CD8-positive, alpha-beta memory T cell (primary cell): ENCODE measurements around the gene ZMYM4. TPM values are rescaled to one million over a fixed set of nuclear protein-coding genes. Genes with fewer than 3 reads are reported as not detected.
"Not testable (repeated sequence)": the region's sequence is repeated elsewhere in the genome, so short reads cannot be mapped to it uniquely, and the experiment has no call there.

ENCODE experiments used
- CTCF ChIA-PET: fragments of 350-600 bp; sonication (Branson Sonifier 250); formaldehyde crosslinking; loops from one replicate; lab custom pipeline; 2021; ENCODE audit warnings: antibody characterized with exemption; lab: Charles Lee
- POLR2A ChIA-PET: fragments of 350-600 bp; sonication (Branson Sonifier 250); formaldehyde crosslinking; loops from one replicate; lab custom pipeline; 2021; ENCODE audit warnings: antibody characterized with exemption; lab: Charles Lee
- DNase-seq, 5 donors: peaks; one replicate each; pipeline versions ENCODE4 v3.0.0 to v3.0.0-alpha.2; 2020 to 2022; ENCODE audit warnings: mixed read lengths in 1 of 5
- H3K27ac ChIP-seq: one replicate; pipeline ENCODE4 v1.7.0; 2013; ENCODE audit warnings: low read depth, mild to moderate bottlenecking, low read length, moderate library complexity
- H3K27me3 ChIP-seq: 2 replicates; pipeline ENCODE4 v1.7.0; 2013; ENCODE audit warnings: low read length, mild to moderate bottlenecking; ENCODE audit not compliant: insufficient read depth, poor library complexity, severe bottlenecking
- H3K36me3 ChIP-seq: 2 replicates; pipeline ENCODE4 v1.7.0; 2013; ENCODE audit warnings: mild to moderate bottlenecking, low read length, moderate library complexity; ENCODE audit not compliant: insufficient read depth
- H3K4me1 ChIP-seq: 2 replicates; pipeline ENCODE4 v1.7.0; 2013; ENCODE audit warnings: mild to moderate bottlenecking, low read length, moderate library complexity; ENCODE audit not compliant: insufficient read depth
- H3K4me3 ChIP-seq: 2 replicates; pipeline ENCODE4 v1.7.0; 2013; ENCODE audit warnings: mild to moderate bottlenecking, low read length
- H3K9me3 ChIP-seq: 2 replicates; pipeline ENCODE4 v1.7.0; 2013; ENCODE audit warnings: mild to moderate bottlenecking, low read length
- H3K27ac Mint-ChIP-seq, 8 donors: one replicate each; pipeline ENCODE4 v1.8.0; 2020 to 2021; ENCODE audit warnings: mixed read lengths in 8 of 8, mild to moderate bottlenecking in 6 of 8, inconsistent platforms in 3 of 8, moderate library complexity in 3 of 8
- H3K27me3 Mint-ChIP-seq, 2 donors: one replicate each; pipeline ENCODE4 v1.8.0; 2020 to 2021; ENCODE audit warnings: mixed read lengths in 2 of 2, mild to moderate bottlenecking in 1 of 2, moderate library complexity in 1 of 2
- H3K36me3 Mint-ChIP-seq, 3 donors: one replicate each; pipeline ENCODE4 v1.8.0; 2020 to 2021; ENCODE audit warnings: mixed read lengths in 3 of 3, inconsistent platforms in 1 of 3, mild to moderate bottlenecking in 1 of 3
- H3K4me1 Mint-ChIP-seq, 3 donors: one replicate each; pipeline ENCODE4 v1.8.0; 2020 to 2021; ENCODE audit warnings: mixed read lengths in 3 of 3, inconsistent platforms in 1 of 3, mild to moderate bottlenecking in 1 of 3
- H3K4me3 Mint-ChIP-seq, 7 donors: one replicate each; pipeline ENCODE4 v1.8.0; 2020 to 2021; ENCODE audit warnings: mixed read lengths in 7 of 7, mild to moderate bottlenecking in 6 of 7, moderate library complexity in 4 of 7, inconsistent platforms in 2 of 7
- H3K9me3 Mint-ChIP-seq, 5 donors: one replicate each; pipeline ENCODE4 v1.8.0; 2020 to 2022; ENCODE audit warnings: mixed read lengths in 5 of 5, mild to moderate bottlenecking in 3 of 5, moderate library complexity in 2 of 5, inconsistent platforms in 1 of 5
- polyA plus RNA-seq: library from polyadenylated mRNA; unstranded; fragments of 300-500 nt; fragmentation: Illumina TruSeq; gene quantifications from one replicate; pipeline ENCODE4 v1.2.3, GENCODE V29; 2021
- total RNA-seq, 2 experiments: library from RNA; stranded (reverse); gene quantifications; one replicate each; pipeline ENCODE4 v1.2.3, GENCODE V29; 2021

ZMYM4 gene
- total and polyA plus RNA-seq, 3 experiments from 2014 or later, result 25.5 to 30.9 (median 26.2) TPM

DNA sequence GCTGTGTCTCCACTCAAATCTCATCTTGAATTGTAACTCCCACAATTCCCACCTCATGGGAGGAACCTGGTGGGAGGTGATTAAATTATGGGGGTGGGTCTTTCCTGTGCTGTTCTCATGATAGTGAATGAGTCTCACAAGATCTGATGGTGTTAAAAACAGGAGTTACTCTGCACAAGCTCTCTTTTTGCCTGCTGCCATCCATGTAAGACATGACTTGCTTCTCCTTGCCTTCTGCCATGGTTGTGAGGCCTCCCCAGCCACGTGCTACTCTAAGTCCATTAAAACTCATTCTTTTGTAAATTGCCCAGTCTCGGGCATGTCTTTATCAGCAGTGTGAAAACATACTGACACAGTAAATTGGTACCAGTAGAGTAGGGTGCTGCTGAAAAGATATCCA, 195.2 kb downstream of the ZMYM4 start:
- DNase-seq, H3K27me3 ChIP-seq, H3K27me3 Mint-ChIP-seq, H3K4me1 ChIP-seq, H3K27ac ChIP-seq, CTCF ChIA-PET, POLR2A ChIA-PET, H3K4me3 ChIP-seq, H3K9me3 ChIP-seq, H3K9me3 Mint-ChIP-seq: not testable (repeated sequence)
- peaks cover 39% of the 10 kb centered on the region for H3K36me3 ChIP-seq
- peak overlapping the region in 1 of 7 donors; percentile 38 for H3K4me3 Mint-ChIP-seq
- peaks cover 46 to 82% (median 46%) of the 10 kb centered on the region in 3 donors for H3K36me3 Mint-ChIP-seq
- H3K4me1 Mint-ChIP-seq, result peaks cover 9 to 29% (median 24%) of the 10 kb centered on the region in 3 donors
- H3K27ac Mint-ChIP-seq, result peak overlapping the region in 4 of 8 donors; percentile 5 to 78 (median 35)

DNA sequence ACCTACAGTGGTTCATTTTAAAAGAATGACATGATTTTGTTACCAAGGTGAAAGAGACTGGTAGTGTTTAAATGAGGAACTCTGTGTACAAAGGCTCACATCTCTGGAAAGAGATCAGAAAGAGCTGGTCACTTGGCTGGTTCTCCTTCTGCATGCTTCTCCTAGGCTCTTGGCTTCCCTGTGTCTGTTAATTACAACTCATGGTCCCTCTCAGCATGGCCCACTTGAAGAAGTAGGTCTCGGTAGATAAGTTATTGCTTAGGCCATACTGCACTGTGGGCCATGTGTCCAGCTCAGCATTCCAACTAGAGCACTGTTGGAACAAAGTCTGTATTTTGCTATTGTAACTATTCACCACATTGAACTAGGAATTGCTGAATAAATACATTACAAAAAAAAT, 197.6 kb downstream of the ZMYM4 start:
- Mint-ChIP-seq H3K27me3 (peaks cover 0 to 5% of the 10 kb centered on the region in 2 donors), H3K27ac (peak overlapping the region in 3 of 8 donors; percentile 7 to 64 (median 62)), H3K4me1 (peaks cover 9 to 30% (median 25%) of the 10 kb centered on the region in 3 donors), H3K36me3 (peaks cover 46 to 83% (median 52%) of the 10 kb centered on the region in 3 donors), H3K4me3 (no peak overlapping the region), H3K9me3 (peaks cover 0 to 6% (median 0%) of the 10 kb centered on the region in 5 donors)
- Histone ChIP-seq H3K9me3 (no peaks in the 10 kb centered on the region), H3K4me3 (no peak overlapping the region), H3K36me3 (peaks cover 39% of the 10 kb centered on the region), H3K4me1 (no peaks in the 10 kb centered on the region), H3K27me3 (no peaks in the 10 kb centered on the region), H3K27ac (no peak overlapping the region)
- POLR2A ChIA-PET, result no interaction called here
- DNase-seq, result no peak
- CTCF ChIA-PET, result no interaction called here

DNA sequence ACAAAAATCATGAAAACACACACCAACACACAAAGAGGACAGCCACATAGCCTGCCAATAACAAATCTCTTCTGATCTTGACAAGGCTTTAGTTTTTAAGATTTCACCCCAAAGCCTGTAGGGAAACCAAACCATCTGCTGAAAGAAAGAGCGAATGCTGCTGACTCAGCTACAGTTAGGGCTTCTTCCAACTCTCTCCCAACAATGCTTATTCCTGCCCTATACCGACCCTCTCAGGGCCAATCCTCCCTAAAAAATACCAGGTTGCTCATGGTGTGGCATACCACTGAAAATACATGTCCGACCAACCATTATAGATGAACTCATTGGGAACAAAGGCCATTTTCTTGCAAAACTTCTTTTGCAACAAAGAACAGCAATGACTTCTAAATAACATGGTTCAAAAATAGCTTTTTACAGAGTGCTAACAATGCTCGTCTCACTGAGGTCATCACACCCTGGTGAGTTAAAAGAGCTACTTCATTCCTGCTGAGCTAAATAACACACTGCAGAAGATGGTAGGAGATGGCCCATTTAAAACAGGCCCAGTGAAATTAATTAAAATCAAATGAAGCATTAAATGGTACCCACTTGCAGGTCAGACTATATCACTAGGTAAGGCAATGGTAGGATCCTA, 202.6 kb downstream of the ZMYM4 start:
- no peak for DNase-seq
- Histone ChIP-seq H3K27me3 (no peaks in the 10 kb centered on the region), H3K4me3 (no peak overlapping the region), H3K36me3 (peaks cover 10% of the 10 kb centered on the region), H3K27ac (no peak overlapping the region), H3K9me3 (no peaks in the 10 kb centered on the region), H3K4me1 (no peaks in the 10 kb centered on the region)
- CTCF ChIA-PET, result interaction anchor here (1.2 kb wide), 1 partner anchor 16 kb away, joined by 3 read pairs; no protein-coding TSS in a partner anchor
- Mint-ChIP-seq H3K27ac (no peak overlapping the region), H3K9me3 (no peaks in the 10 kb centered on the region), H3K27me3 (no peaks in the 10 kb centered on the region), H3K36me3 (peaks cover 6 to 72% (median 37%) of the 10 kb centered on the region in 3 donors), H3K4me1 (peaks cover 7 to 18% (median 14%) of the 10 kb centered on the region in 3 donors), H3K4me3 (no peak overlapping the region)
- POLR2A ChIA-PET, result no interaction called here

Other genes starting within 250 kb of the ZMYM4 start
- 10 to 100 TPM; 14.3 to 17.6 TPM for gene ZMYM6, start 236.8 kb upstream of the ZMYM4 start, total RNA-seq
- gene ZMYM6, start 236.8 kb upstream of the ZMYM4 start, polyA plus RNA-seq, result 8.1 TPM
- gene ZMYM1, start 189.3 kb upstream of the ZMYM4 start, total RNA-seq, result 1 to 10 TPM; 4.5 to 5.6 TPM
- 10.7 TPM for gene ZMYM1, start 189.3 kb upstream of the ZMYM4 start, polyA plus RNA-seq
- 100 to 1,000 TPM; 349 to 360 TPM for gene SFPQ, start 75.6 kb upstream of the ZMYM4 start, total RNA-seq
- 168 TPM for gene SFPQ, start 75.6 kb upstream of the ZMYM4 start, polyA plus RNA-seq